Right ventricle myocardium superior (tissue), 1 donor: ENCODE results near the gene NRIP1. TPM values are rescaled to one million over a fixed set of nuclear protein-coding genes. Genes with fewer than 3 reads are reported as not detected.
"Not testable (repeated sequence)": the region's sequence is repeated elsewhere in the genome, so short reads cannot be mapped to it uniquely, and the experiment has no call there.

Experiments used
- ATAC-seq: fragments of 200-7000 bp; cut with Tn5 transposase; one replicate; pipeline ENCODE4 v1.9.1; 2020; ENCODE audit warnings: mild to moderate bottlenecking; ENCODE audit not compliant: poor library complexity
- DNase-seq: peaks from one replicate; pipeline ENCODE4 v3.0.0-alpha.2; 2020
- intact Hi-C: fragments of 100-400 bp; cut with DNase I; formaldehyde crosslinking; loops from one replicate; pipeline ENCODE4 v1.11.2; 2022
- total RNA-seq: library from RNA; stranded (reverse); fragmentation: NEBNext Ultra II Directional; extraction: Animal tissue kit (Norgen Biotek cat#: 25700); gene quantifications from one replicate; pipeline ENCODE4 v1.2.1, GENCODE V29; 2021
- donor health status: DM: no; HTN: yes; CAD: no; lungs with severe emphysema.

NRIP1 gene
- total RNA-seq, 1 donor from 2014 or later: 15.4 TPM

DNA sequence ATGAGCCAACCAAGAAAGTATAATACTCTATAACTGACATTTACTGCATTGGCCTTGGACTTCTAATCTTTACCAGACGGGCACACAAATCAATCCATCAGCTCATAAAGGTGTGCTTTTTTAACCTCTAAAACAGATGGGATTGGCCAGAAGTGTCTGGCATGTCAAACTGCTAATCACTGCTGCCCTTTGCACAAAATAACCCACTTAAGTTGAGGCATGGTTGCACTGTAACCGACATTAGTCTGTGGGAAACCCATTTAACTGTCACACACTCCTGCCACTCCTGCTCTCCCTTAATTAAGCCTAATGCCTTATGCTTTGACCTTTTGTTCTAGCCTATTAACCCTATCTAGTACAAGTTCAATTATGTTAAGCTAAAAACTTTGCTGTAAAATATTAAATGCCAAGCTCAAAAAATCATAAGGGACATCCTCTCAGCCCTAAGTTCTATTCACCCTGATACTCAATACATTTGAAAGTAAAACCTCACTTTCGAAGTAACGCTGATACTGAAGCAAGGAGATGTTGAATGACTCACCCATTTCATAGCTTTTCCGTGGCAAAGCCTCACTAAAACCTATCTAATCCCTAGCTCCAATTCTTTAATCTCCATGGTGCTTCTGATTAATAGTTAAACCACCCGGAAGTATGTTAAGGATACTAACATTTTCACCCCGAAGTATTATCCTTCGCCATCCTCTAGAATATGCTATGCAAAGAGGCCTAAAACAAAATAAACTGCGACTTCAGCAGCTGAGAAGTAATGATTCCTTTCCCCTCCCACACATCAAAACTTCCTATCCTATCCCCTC, 12.9 kb downstream of the NRIP1 start:
- DNase-seq (no peak), ATAC-seq (peak; percentile 41)
- intact Hi-C loops: no loop called here

DNA sequence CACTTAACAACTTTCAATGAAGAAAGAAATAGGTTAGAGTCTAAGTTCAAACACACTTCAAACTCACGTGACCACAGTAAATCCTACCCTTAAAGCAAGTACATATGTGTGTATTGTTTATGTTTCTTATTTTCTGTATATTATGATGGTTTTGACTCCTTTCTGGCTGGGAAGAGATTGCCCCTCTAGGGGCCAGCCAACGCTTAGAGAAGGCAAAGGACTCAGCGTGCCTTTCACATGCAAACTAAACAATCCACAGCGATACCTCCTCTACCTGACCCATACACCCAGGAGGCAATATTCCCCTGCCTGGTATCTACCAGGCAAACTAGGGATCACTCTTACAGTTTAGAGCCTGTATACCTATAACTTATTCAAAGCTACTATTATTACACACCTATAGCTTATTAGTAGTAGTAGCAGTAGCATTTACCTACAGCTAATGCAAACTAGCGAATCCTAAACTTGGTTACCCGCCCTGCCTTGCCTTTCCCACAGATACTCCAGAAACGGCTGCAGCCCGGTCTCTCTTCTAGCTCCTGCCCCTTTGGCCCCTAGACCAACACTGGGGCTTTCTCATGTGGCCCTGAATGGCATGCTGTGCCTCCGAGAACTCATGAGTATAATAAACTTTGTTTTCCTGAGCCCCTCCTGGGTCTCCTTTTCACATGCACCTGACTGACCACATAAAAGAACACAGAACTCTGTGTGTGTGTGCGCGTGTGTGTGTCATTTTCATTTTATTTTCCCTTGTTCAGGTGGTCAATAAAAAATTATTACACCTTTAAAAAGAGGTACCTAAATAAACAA, 14.0 kb downstream of the NRIP1 start:
- no peak for ATAC-seq
- no peak for DNase-seq
- intact Hi-C loops: no loop called here

DNA sequence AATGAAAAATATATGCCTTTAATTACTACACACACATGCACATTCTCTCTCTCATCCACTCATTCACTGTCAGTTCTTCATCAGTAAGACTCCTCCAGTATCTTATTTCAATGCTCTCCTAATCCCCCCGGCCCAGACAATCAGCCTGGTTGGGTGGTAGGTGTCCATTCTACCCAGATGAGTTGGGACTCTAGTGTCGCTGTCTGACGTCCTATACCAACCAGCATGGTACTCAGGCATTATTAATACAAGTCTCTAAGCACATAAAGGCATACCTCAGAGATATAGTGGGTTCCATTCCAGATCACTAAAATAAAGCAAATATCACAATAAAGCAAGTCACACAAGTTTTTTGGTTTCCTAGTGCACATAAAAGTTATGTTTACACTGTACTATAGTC, 19.8 kb downstream of the NRIP1 start:
- DNase-seq (no peak), ATAC-seq (no peak)
- intact Hi-C loops: no loop called here

DNA sequence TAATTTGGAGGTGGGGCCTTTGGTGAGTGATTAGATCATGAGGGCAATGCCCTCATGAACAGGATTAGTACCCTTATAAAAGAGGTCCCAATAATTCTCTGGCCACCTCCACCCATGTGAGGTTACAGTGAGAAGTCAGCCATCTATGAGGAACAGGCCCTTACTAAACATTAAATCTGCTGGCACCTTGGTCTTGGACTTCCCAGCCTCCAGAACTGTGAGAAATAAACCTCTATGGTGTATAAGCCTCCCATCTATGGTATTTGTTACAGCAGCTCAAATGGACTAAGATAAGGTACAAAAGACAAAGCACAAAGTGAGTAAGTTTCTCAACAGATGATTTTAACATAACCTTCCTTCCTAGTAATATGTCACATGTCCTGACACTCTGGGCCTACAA, 22.3 kb downstream of the NRIP1 start:
- DNase-seq: no peak
- no peak for ATAC-seq
- intact Hi-C loops: no loop called here

DNA sequence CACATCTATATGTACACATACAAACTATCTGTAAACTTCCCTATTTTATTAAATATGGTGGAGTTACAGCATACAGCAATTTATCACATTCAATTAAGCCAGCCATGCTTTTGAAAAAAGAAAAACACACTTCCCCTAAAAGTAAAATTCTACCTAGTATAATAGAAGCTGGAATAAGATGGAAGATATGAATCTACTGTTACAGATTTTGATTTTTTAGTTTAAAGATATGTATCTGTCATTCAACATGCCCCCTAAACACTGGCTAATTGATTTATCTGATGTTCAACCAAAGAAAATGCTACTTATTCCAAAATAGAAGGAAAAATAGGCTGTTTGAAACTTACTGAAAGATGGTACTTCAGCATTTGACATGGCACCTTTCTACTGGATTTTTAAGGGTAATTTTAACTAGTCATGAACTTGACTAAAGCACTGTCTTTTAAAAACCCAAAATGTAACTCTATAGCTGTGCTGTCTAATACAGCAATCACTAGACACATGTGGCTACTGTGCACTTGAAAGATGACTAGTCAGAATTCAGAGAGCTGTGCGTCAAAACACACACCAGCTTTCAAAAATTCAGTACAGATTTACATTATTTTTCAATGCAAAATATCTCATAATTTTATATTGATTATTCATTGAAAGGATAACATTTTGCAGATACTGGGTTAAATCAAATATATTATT, 25.0 kb downstream of the NRIP1 start:
- ATAC-seq (no peak), DNase-seq (no peak)
- intact Hi-C loops: no loop called here

DNA sequence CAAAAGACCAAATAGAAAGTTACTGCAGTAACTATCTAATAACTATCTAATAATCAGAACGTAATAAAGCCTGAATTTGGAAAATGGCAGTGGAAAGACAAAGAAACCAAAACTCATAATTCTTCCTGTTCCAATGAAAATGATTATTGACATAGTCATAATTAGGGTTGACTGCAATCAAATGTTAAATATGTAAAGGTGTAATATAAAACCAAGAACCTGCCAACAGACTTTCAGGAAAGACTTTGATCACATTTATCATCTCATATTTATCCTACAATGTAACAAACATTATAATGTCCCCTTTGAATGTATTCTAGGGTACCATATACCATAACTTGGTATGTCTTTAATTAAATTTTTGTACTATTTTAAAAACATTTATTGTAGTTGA, 26.9 kb downstream of the NRIP1 start:
- intact Hi-C loops: no loop called here
- DNase-seq (no peak), ATAC-seq (no peak)

DNA sequence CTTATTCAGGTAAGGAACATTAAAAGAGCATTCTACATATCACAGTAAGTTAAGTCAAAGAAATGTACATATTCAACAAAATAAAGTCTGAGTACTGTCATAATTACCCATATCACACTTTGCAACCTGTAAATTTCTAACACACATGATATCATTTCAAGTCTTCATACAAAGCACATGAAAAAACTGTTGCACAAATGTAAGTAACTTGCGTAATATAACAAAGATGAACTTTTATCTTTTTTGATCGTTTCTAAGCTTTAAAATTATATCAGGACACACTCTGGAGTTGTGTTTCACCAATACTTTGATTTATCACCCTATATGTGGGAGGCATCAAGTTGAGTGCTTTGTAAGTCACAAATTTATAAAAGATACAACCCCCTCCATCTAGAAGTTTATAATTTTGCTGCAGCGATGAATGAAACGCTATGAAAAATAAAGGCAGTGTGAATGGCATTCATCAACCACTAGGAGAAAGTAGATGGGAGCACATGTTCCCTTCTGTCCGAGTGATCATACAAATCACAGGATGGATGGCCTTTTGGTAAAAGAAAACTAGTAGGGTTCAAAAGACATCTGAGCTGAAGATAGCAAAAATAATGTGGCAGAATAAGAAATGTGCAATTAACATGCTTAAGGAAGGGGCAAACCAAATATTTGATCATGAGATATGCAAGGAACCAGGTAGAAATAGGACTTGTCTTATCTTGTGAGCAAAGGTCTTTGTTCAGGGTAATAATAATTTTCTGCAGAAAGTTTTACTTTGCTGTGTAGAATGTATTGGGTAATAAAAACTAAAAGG, 27.5 kb downstream of the NRIP1 start:
- ATAC-seq: no peak
- intact Hi-C loops: no loop called here
- no peak for DNase-seq

DNA sequence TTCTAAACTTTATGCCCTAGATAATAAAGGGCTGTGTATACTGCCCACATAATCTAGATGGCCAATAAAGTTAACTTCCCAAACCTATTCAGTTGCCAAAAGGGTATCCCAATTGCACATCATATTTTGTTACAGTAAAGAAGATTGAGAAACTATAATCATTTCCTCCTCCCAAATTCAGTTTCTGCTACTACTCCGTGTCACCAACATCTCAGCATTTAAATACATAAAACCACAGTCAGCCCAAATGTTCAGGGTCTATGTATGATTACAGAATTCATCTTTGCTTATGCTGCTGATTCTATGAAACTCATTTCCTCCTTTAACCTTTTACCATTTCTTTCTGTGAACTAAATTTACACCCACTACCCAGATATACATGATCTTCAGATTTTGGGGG, 28.6 kb downstream of the NRIP1 start:
- intact Hi-C loops: no loop called here
- DNase-seq: no peak
- ATAC-seq: no peak

DNA sequence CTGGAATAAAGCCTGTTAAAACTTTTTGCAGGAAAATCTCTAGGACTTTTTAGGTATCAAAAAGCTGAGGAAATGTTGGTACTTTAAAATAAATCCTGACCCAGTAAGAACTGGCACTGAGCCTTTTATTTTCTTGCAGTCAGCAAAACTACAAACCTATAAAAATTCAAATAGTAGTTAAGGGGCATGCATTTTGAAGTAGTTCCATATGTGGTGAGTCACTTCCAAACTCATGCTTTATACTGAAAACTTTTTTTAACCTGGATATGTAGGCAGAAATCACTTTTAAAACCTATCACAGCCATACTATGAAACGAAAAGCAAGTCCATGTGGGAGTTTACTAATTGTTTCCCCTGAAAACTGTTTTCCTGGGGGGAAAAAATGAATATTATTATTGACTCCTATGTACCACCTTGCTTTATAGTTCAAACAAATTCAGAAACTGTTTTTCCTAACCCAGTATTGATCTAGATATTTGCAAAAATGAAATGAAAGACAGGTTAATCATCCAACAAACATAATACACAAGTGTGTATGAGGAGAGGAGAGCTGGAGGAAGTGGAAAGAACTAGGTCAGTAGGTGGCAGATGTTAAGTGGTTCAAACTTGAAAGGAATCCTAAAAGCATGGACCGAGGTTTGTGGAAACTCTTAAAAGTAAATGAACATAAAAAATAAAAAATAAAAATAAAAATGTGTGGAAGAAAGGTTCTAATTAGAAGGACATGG, 30.5 kb downstream of the NRIP1 start:
- DNase-seq (no peak), ATAC-seq (no peak)
- intact Hi-C loops: no loop called here

DNA sequence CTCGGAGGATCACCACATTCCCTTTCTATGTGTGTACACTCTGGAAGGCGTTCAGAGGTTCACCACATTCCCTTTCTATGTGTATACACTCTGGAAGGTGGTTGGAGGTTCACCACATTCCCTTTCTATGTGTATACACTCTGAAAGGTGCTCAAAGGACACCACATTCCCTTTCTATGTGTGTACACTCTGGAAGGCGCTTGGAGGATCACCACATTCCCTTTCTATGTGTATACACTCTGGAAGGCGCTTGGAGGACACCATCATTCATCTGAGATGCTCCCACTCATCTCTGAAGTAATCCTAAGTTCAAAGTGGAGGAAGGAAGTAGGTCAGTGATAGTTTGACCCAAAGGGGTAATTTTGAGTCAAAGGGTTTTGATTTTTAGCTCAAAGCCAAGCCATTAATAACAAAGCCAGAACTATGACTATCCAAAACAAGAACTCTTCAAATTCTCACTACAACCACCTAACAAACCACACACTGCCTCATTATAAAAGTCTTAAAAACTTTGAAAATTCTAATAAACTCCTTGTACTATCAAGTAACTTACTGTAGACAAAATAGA, 32.9 kb downstream of the NRIP1 start:
- no peak for ATAC-seq
- intact Hi-C loops: no loop called here
- no peak for DNase-seq

DNA sequence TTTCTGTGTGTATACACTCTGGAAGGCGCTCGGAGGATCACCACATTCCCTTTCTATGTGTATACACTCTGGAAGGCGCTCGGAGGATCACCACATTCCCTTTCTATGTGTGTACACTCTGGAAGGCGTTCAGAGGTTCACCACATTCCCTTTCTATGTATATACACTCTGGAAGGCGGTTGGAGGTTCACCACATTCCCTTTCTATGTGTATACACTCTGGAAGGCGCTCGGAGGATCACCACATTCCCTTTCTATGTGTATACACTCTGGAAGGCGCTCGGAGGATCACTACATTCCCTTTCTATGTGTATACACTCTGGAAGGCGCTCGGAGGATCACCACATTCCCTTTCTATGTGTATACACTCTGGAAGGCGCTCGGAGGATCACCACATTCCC, 33.4 kb downstream of the NRIP1 start:
- DNase-seq, ATAC-seq, intact Hi-C loops: not testable (repeated sequence)

DNA sequence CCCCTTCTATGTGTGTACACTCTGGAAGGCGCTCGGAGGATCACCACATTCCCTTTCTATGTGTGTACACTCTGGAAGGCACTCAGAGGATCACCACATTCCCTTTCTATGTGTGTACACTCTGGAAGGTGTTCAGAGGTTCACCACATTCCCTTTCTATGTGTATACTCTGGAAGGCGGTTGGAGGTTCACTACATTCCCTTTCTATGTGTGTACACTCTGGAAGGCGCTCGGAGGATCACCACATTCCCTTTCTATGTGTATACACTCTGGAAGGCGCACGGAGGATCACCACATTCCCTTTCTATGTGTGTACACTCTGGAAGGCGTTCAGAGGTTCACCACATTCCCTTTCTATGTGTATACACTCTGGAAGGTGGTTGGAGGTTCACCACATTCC, 33.9 kb downstream of the NRIP1 start:
- intact Hi-C loops, DNase-seq, ATAC-seq: not testable (repeated sequence)

DNA sequence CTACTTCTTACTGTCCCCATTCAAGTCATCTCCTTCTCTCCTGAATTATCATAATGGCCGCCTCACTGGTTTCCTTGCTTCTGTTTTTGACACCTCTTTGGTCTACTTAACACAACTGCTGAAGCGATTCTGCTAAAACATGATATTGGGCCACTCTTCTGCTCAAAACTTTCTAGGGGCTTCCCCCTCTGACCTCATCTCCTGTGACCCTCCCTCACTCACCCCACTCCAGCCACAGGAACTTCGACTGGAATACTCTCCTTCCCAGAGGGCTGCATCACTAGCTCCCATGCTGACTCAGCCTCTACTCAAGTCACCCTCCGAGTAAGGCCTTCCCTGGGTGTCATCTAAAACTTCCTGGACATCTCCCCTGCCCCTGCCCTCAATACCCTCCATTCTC, 35.7 kb downstream of the NRIP1 start:
- DNase-seq (no peak), ATAC-seq (no peak)
- intact Hi-C loops: no loop called here

DNA sequence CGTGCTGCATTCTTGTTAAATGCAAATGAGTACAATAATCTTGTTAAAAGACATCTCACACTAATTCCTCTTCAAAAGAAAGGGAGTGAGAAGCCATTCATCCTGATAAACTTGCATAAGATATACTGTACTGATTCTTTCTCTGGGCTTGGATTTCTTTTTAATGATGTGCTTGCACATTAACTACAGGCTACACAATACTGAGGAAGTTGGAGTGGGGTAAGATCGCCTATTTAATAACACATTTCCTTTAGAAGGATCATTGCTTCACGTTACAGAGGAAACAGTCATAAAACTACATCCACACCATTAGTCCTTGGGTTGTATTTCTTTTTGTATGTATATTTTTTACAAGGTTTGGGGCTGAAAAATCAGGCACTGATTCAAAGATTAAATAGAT, 36.6 kb downstream of the NRIP1 start:
- no peak for DNase-seq
- no peak for ATAC-seq
- intact Hi-C loops: no loop called here

DNA sequence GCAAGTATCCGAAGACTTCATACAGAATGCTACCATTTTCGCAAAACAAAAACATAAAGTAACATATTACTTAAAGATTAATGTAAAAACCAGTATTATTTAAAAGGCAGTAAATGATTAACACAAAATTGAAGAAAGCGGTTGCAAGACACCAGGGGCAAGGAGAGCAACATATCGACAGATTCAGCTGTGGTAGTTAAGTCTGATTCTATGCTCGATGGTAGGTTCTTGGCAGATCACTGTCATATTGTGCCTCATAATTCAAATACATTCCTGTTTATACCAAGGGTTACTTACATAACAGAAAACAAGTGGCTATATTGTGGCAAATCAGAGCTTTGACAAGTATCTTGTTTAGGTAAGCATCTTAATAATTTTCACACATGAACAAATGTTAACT, 37.7 kb downstream of the NRIP1 start:
- intact Hi-C loops: no loop called here
- no peak for ATAC-seq
- no peak for DNase-seq

DNA sequence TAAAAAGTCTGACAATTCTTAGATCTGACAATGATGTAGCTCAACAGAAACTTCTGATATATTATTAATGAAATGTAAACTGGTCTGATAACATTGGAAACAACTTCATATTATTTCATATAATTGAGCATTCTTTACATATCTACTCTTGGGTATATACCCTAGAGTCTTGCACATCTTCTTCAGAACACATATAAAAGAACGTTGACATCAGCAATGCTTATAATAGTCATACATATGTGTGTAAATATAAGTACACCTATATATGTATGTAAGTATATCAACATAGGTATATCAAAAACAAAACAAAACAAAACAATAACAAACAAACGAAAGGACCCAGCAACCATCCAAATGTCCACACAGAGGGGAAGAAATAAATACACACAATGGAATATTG, 38.4 kb downstream of the NRIP1 start:
- intact Hi-C loops: no loop called here
- DNase-seq: no peak
- ATAC-seq: no peak

DNA sequence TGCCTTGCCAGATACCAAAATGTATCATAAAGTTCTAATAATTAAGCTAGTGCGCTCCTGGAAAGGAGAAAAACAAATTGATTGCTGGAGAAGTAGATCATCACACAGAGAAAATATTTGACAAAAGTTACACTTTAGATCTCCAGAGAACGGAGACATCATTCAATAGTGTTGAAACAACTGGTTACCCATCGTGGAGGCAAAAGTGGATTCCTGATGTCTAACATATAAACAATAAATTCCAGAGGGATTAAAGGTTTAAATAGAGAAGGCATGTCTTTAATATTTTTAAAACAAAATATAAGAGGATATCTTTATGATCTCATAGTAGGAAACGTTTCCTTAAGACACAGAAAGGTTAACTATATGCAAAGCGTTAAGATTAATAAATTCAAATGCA, 41.0 kb downstream of the NRIP1 start:
- no peak for ATAC-seq
- DNase-seq: no peak
- intact Hi-C loops: no loop called here
